Psoas muscle (tissue), 8 donors: ENCODE results near the gene MGAT1. TPM values are rescaled to one million over a fixed set of nuclear protein-coding genes. Genes with fewer than 3 reads are reported as not detected.
"Not testable (repeated sequence)": the region's sequence is repeated elsewhere in the genome, so short reads cannot be mapped to it uniquely, and the experiment has no call there.

Experiments used
- ATAC-seq, 4 donors: fragments of 200-7000 bp; cut with Tn5 transposase; one replicate each; pipeline ENCODE4 v1.9.1; 2020; ENCODE audit warnings: moderate library complexity in 3 of 4, mild to moderate bottlenecking in 2 of 4
- DNase-seq, 2 donors: peaks; one replicate each; pipeline ENCODE4 v3.0.0-alpha.2; 2020
- H3K27ac ChIP-seq: fragments of 200-600 bp; one replicate; pipeline ENCODE4 v1.8.0; 2022
- H3K27me3 ChIP-seq, 3 donors: fragments of 200-600 bp in 1 of 3; one replicate each; pipeline versions ENCODE4 v1.6.1 to v1.8.0; 2013 to 2022; ENCODE audit warnings: low read length in 2 of 3, mild to moderate bottlenecking in 2 of 3, moderate library complexity in 1 of 3; ENCODE audit not compliant: insufficient read depth in 3 of 3
- H3K36me3 ChIP-seq, 2 donors: fragments of 200-600 bp in 1 of 2; one replicate each; pipeline versions ENCODE4 v1.6.1 to v1.8.0; 2013 to 2022; ENCODE audit warnings: low read depth in 1 of 2, mild to moderate bottlenecking in 1 of 2, moderate library complexity in 1 of 2; ENCODE audit not compliant: insufficient read depth in 1 of 2
- H3K4me1 ChIP-seq: fragments of 200-600 bp; one replicate; pipeline ENCODE4 v1.8.0; 2022
- H3K4me3 ChIP-seq: fragments of 200-600 bp; one replicate; pipeline ENCODE4 v1.8.0; 2022; ENCODE audit warnings: mild to moderate bottlenecking
- H3K9me3 ChIP-seq: fragments of 200-600 bp; one replicate; pipeline ENCODE4 v1.8.0; 2022
- CTCF ChIP-seq: fragments of 200-600 bp; IDR thresholded peaks from one replicate; pipeline ENCODE4 v1.8.0; 2022; ENCODE audit warnings: antibody characterized with exemption
- WGBS, 3 donors: extraction: QIAGEN DNeasy Blood & Tissue Kit; methylation state at CpG; one replicate each; pipeline versions ENCODE4 v1.1.6 to v1.1.7; 2013; 5-methylcytosine and 5-hydroxymethylcytosine counted together
- intact Hi-C, 2 donors: fragments of 100-400 bp; cut with DNase I; formaldehyde crosslinking; loops; one replicate each; pipeline versions ENCODE4 v1.11.0 to v1.14.2; 2022
- polyA plus RNA-seq, 3 donors: library from polyadenylated mRNA; stranded (reverse); fragments of 200-250 nt; gene quantifications; one replicate each; pipeline ENCODE4 v1.2.3, GENCODE V29; 2013
- total RNA-seq, 4 donors: library from RNA; stranded (reverse); fragmentation: NEBNext Ultra II Directional in 2 of 4; extraction: Animal tissue kit (Norgen Biotek cat#: 25700) in 2 of 4; gene quantifications; one replicate each; pipeline versions ENCODE4 v1.2.1 to v1.2.4, GENCODE V29; 2021 to 2023
- donor health status: healthy with polysubstance abuse.
- donor health status: DM: no; HTN: no; CAD: no; lungs with moderate emphysema.
- donor health status: Bipolar disorder and iron deficiency.
- donor health status: healthy.
- donor health status: DM: yes; HTN: yes; CAD: no.
- donor health status: DM: no; HTN: no; CAD: no.
- donor health status: DM: no; HTN: no; CAD: no.
- donor health status: DM: yes; HTN: yes; CAD: no.

Gene MGAT1
- total and polyA plus RNA-seq, 7 donors = 53.6 to 134 (median 71.6) TPM

DNA sequence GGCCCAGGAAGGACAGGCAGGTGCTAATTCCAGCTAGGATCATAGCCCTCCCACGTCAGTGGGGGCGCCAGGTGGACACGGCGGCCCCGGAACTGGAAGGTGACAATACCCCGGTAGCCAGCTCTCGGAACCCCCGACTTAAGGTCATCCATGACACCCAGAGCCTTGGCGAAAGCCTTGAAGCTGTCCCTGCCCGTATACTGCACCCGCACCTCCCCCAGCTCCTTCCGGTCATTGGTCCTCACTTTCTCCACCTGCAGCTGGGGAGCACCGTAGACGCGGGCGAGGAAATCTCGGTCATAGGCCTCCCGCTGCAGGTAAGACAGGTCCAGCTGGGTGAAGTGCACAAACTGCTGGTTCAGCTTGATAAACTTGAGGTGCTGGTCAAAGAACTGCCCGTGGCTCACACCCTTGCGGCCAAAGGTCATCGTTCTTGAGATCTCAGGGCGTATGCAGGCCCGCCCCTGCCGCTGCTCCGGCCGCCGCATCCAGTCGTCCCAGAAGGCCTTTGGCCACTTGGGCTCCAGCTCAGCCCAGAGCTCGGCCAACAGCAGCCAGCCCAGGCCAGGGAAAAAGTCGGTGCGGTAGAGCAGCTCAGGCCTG, 10.9 kb downstream of the MGAT1 start:
- Histone ChIP-seq H3K4me3 (no peak overlapping the region), H3K27me3 (no peaks in the 10 kb centered on the region), H3K27ac (no peak overlapping the region), H3K9me3 (no peaks in the 10 kb centered on the region), H3K4me1 (peaks cover 12% of the 10 kb centered on the region), H3K36me3 (peaks cover 0 to 57% of the 10 kb centered on the region in 2 donors)
- TF ChIP-seq CTCF = no peak
- DNase-seq (no peak), ATAC-seq (peak in 1 of 4 donors; percentile 6)
- 83 to 93% (median 85%) methylated on average over 31 of the region's 31 CpGs for WGBS, 3 donors
- intact Hi-C loops = no loop called here

DNA sequence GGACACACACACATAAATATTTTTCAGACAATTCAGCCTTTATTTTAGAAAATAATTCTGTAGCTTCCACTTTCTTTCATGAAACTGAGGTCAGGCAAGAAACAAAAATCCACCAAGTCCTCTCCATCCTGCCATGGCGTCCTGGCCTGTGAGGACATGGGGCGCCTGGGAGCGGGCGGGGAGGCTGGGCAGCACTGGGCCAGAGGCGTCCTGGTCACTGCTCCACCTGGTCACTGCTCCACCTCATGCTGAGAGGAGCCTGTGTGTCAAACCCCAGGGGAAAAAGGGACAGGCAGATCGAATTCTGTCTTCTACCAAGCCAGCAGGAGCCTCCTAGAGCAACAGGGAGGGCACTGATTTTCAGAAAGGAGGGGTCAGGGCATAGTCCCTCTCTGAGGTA, 12.1 kb downstream of the MGAT1 start:
- Histone ChIP-seq H3K36me3 (peaks cover 0 to 56% of the 10 kb centered on the region in 2 donors), H3K27ac (no peak overlapping the region)
- intact Hi-C loops = no loop called here

DNA sequence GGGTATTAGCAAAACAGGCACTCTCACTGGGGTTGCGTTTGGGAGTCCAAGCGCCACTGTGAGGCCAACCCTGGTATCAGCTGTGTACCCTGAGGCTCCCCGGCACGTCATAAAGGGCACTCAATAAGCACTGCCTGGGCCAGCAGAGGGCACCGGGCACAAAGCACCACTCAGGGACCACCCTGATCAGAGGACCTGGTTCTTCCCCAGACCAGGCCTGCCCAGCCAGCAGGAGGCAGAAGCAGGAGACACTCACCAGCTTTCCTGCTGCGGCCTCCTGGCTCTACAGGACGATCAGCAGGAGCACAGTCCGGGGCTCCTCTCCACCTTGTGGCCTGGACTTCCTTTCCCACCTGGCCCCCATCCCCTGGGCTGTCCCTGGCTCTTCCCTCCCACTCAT, 12.6 kb downstream of the MGAT1 start:
- no peak for DNase-seq
- no peak for ATAC-seq
- Histone ChIP-seq H3K4me1 (peaks cover 16% of the 10 kb centered on the region), H3K9me3 (no peaks in the 10 kb centered on the region), H3K4me3 (no peak overlapping the region), H3K27ac (no peak overlapping the region), H3K36me3 (peaks cover 0 to 51% of the 10 kb centered on the region in 2 donors), H3K27me3 (no peaks in the 10 kb centered on the region)
- 69 to 79% (median 74%) methylated on average over 6 to 8 of the region's 8 CpGs for WGBS, 3 donors
- no peak for TF ChIP-seq CTCF
- intact Hi-C loops = no loop called here

More for the DNA sequence above, 12.1 kb downstream of the MGAT1 start:
- no peak for TF ChIP-seq CTCF
- ATAC-seq (no peak), DNase-seq (no peak)
- peaks cover 14% of the 10 kb centered on the region for H3K4me1 ChIP-seq
- no peaks in the 10 kb centered on the region for H3K27me3 ChIP-seq
- H3K9me3 ChIP-seq = no peaks in the 10 kb centered on the region
- no peak overlapping the region for H3K4me3 ChIP-seq
- WGBS, 3 donors = 82 to 83% (median 83%) methylated on average over 6 of the region's 6 CpGs

DNA sequence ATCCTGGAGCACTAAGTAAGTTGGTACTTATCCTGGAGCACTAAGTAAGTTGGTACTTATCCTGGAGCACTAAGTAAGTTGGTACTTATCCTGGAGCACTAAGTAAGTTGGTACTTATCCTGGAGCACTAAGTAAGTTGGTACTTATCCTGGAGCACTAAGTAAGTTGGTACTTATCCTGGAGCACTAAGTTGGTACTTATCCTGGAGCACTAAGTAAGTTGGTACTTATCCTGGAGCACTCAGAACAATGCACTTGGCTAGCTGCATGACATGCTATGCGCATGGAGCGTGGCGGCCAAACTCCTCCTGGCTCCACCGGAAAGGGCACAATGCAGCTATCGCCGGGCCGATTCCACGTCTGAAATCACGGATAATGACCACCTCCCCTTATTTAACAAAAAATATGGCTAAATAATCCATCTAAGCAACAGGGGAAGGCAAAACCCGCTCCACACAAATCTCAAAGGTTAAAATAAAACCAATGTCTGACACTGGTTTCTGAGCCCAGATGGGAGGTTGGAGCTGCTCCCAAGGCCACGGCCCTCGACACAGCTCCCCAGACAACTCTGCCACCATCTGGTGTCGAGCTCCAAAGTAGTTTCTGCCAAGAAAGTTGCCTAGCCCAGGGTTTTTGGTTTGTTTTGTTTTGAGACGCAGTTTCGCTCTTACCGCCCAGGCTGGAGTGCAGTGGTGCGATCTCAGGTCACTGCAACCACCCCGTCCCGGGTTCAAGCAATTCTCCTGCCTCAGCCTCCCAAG, 13.8 kb downstream of the MGAT1 start:
- not testable (repeated sequence) for H3K27me3 ChIP-seq, H3K9me3 ChIP-seq, H3K4me3 ChIP-seq, DNase-seq, H3K27ac ChIP-seq, ATAC-seq
- WGBS, 3 donors = 50 to 62% (median 54%) methylated on average over 19 of the region's 19 CpGs
- Histone ChIP-seq H3K4me1 (peaks cover 20% of the 10 kb centered on the region), H3K36me3 (peaks cover 0 to 46% of the 10 kb centered on the region in 2 donors)
- intact Hi-C loops = loop anchor here in 1 of 2 donors (5.0 to 10.0 kb wide), 2 partner anchors 46 to 73 kb away; partner anchors contain the start of gene ZFP62

DNA sequence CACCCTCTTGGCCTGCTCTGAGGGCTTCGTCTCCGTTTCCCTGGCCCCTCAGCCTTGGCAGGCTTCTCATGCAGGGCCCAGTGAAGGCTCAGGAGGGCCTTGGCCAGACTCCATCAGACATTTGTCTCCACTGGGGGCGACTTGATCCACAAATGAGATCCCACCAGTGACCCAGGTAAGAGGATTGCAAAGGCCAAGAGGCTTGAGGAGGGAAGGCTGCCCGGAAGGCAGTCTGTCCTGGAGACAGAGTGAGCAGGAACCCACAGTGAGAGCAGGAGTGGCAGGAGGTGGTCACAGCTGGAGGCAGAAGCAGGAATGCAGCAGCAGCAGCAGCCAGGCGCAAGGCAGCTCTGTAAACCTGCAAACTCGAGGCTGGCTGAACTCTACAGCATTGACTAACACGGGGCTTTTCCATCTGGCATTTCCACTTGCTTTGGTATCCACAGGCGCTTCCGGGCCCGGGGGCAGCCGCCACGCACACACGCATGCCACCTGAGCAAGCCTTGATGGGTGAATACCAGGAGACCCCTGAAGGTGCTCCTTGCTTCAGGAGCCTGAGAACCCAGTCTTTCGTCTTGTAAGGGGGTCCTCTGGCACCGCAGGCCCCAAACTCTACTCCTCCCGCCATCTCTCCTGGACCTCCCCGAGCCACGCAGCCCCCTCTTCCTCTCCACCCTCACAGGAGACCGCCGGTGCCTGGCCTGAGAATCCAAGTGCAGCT, 14.7 kb downstream of the MGAT1 start:
- H3K4me3 ChIP-seq = no peak overlapping the region
- no peaks in the 10 kb centered on the region for H3K9me3 ChIP-seq
- no peak for TF ChIP-seq CTCF
- ATAC-seq (no peak), DNase-seq (no peak)
- H3K27me3 ChIP-seq = no peaks in the 10 kb centered on the region
- peak overlapping the region; percentile 61 for H3K27ac ChIP-seq
- intact Hi-C loops = loop anchor here in 1 of 2 donors (5.0 to 10.0 kb wide), 2 partner anchors 47 to 74 kb away; partner anchors contain the start of gene ZFP62
- peaks cover 0 to 38% of the 10 kb centered on the region in 2 donors for H3K36me3 ChIP-seq
- 65 to 67% (median 67%) methylated on average over 19 to 20 of the region's 20 CpGs for WGBS, 3 donors
- H3K4me1 ChIP-seq = peaks cover 20% of the 10 kb centered on the region
